SH-SY5Y (cell line): Measurements from ENCODE around the gene C12orf76.

ENCODE experiments used
- GATA2 ChIP-seq: IDR thresholded peaks from 2 replicates; pipeline ENCODE4 v1.6.1; 2011; ENCODE audit warnings: mild to moderate bottlenecking, low read depth, low read length
- GATA3 ChIP-seq: IDR thresholded peaks from 2 replicates; pipeline ENCODE4 v1.6.1; 2011; ENCODE audit warnings: low read depth, mild to moderate bottlenecking, low read length, moderate library complexity

DNA sequence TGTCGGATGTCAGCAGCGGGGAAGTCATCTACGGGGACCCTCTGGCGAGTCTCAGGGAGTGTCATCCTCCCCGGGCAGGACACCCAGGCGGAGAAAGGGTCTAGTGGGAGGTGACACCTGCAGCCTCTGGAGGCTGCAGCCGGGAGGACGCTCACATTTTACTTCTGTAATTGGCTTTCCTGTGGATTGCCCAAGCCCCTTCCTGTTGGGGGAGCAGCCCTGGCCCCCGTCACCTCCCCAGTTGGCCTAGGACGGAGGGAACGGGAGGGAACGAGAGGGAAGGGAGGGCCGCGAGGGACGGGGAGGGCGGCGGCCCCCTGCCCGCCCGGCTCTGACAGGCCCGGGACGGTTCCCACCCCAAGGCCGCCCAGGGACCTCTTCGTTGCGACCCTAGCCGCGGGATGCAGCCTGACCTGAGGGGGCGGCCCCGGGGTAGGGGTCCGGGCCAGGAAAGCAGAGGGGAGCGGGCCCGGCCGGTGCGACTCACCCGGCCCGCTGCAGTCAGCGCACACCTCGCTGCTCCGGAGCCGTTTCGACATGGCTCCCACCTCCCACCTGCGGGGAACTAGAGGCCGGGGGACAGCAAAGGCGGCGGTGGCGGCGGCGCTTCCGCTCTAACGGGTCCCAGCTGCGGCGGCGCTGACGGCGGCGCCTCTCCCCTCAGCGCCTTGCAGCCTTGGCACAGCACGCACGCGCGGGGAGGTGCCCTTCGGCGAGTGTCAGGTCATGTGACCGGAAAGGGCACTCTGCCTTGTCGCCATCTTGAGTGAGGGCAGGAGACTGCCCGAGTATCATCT is 52.4 kb downstream of the C12orf76 start, which contains the start of gene GIT2:
- TF ChIP-seq GATA3 (no peak), GATA2 (no peak)
